Body of pancreas (tissue), 4 donors: ENCODE data around the gene POLA1. TPM values are rescaled to one million over a fixed set of nuclear protein-coding genes. Genes with fewer than 3 reads are reported as not detected.

Experiments used
- ATAC-seq: fragments of 150-250 bp; one replicate; pipeline ENCODE4 v1.9.1; 2016
- DNase-seq, 4 donors: peaks; one replicate each; pipeline ENCODE4 v3.0.0-alpha.2; 2019
- H3K27ac ChIP-seq, 4 donors: fragments of 200-600 bp; sonication (generic); 1 replicate in 3 of 4; 2 replicates in 1 of 4; pipeline versions ENCODE4 v1.5.1 to v1.6.1; 2016 to 2019; ENCODE audit warnings: mild to moderate bottlenecking in 1 of 4, mixed read lengths in 1 of 4, moderate library complexity in 1 of 4
- H3K27me3 ChIP-seq, 2 donors: fragments of 200-600 bp; sonication (generic); one replicate each; pipeline ENCODE4 v1.6.0; 2016; ENCODE audit warnings: mild to moderate bottlenecking in 1 of 2
- H3K36me3 ChIP-seq, 2 donors: fragments of 200-600 bp; sonication (generic); replicated peaks in 1 of 2; 2 replicates each; pipeline ENCODE4 v1.5.1; 2016; ENCODE audit warnings: low read depth in 2 of 2; ENCODE audit not compliant: insufficient read depth in 1 of 2
- H3K4me1 ChIP-seq: fragments of 200-600 bp; sonication (generic); one replicate; pipeline ENCODE4 v1.6.0; 2016
- H3K4me3 ChIP-seq, 2 donors: fragments of 200-600 bp; sonication (generic); 1 replicate in 1 of 2; 2 replicates in 1 of 2; pipeline ENCODE4 v1.5.1; 2016 to 2019
- H3K9me3 ChIP-seq, 3 donors: fragments of 200-600 bp; sonication (generic); 1 replicate in 2 of 3; 2 replicates in 1 of 3; pipeline ENCODE4 v1.5.1; 2016
- POLR2A ChIP-seq, 3 donors: fragments of 450-650 bp; IDR thresholded peaks; one replicate each; pipeline ENCODE4 v1.6.1; 2016; ENCODE audit warnings: antibody characterized with exemption in 3 of 3, mild to moderate bottlenecking in 2 of 3
- WGBS, 2 donors: methylation state at CpG; one replicate each; pipeline ENCODE4 v1.1.5; 2017; 5-methylcytosine and 5-hydroxymethylcytosine counted together
- intact Hi-C: fragments of 100-400 bp; cut with DNase I; formaldehyde crosslinking; loops from one replicate; pipeline ENCODE4 v1.15.1; 2023
- total RNA-seq, 2 donors: library from RNA; depleted of rRNA; stranded (reverse); fragments of >200 nt; gene quantifications; one replicate each; pipeline ENCODE4 v1.1.0, GENCODE V29; 2016
- TF ChIP-seq, protein P1 (sequence below), 7 experiments: fragments of 450-650 bp in 4 of 7; fragments of 200-600 bp in 3 of 7; sonication (generic) in 3 of 7; IDR thresholded peaks; one replicate each; pipeline ENCODE4 v1.5.1; 2016 to 2019; ENCODE audit warnings: antibody characterized with exemption in 7 of 7

The POLA1 gene
- total RNA-seq, 2 donors from 2014 or later, result 5.7 to 9.9 TPM

- no peak for DNase-seq
- ATAC-seq, result no peak
- WGBS, 2 donors, result 92 to 95% methylated on average over 6 of the region's 6 CpGs
- Histone ChIP-seq H3K36me3 (no peaks in the 10 kb centered on the region), H3K4me1 (no peaks in the 10 kb centered on the region), H3K4me3 (no peak overlapping the region), H3K27me3 (no peaks in the 10 kb centered on the region), H3K9me3 (no peaks in the 10 kb centered on the region), H3K27ac (no peak overlapping the region)
- intact Hi-C loops, result no loop called here
- TF ChIP-seq, protein P1, sequence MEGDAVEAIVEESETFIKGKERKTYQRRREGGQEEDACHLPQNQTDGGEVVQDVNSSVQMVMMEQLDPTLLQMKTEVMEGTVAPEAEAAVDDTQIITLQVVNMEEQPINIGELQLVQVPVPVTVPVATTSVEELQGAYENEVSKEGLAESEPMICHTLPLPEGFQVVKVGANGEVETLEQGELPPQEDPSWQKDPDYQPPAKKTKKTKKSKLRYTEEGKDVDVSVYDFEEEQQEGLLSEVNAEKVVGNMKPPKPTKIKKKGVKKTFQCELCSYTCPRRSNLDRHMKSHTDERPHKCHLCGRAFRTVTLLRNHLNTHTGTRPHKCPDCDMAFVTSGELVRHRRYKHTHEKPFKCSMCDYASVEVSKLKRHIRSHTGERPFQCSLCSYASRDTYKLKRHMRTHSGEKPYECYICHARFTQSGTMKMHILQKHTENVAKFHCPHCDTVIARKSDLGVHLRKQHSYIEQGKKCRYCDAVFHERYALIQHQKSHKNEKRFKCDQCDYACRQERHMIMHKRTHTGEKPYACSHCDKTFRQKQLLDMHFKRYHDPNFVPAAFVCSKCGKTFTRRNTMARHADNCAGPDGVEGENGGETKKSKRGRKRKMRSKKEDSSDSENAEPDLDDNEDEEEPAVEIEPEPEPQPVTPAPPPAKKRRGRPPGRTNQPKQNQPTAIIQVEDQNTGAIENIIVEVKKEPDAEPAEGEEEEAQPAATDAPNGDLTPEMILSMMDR (IDR thresholded peaks at IDR 0.05), result no peak
- no peak for TF ChIP-seq POLR2A (IDR thresholded peaks at IDR 0.05)
These were observed 234.4 kb downstream of the POLA1 start for GRCh38 chrX:24928114-24928513.

- ATAC-seq (no peak), DNase-seq (no peak)
- TF ChIP-seq, protein P1 (IDR thresholded peaks at IDR 0.05), result no peak
- no peak for TF ChIP-seq POLR2A (IDR thresholded peaks at IDR 0.05)
- Histone ChIP-seq H3K27me3 (no peaks in the 10 kb centered on the region), H3K9me3 (no peaks in the 10 kb centered on the region), H3K36me3 (no peaks in the 10 kb centered on the region), H3K4me3 (no peak overlapping the region), H3K4me1 (no peaks in the 10 kb centered on the region), H3K27ac (no peak overlapping the region)
- intact Hi-C loops, result no loop called here
These were observed 240.6 kb downstream of the POLA1 start for GRCh38 chrX:24934279-24934678.

- Histone ChIP-seq H3K4me1 (no peaks in the 10 kb centered on the region), H3K4me3 (no peak overlapping the region), H3K9me3 (no peaks in the 10 kb centered on the region), H3K27ac (no peak overlapping the region), H3K27me3 (no peaks in the 10 kb centered on the region), H3K36me3 (no peaks in the 10 kb centered on the region)
- TF ChIP-seq, protein P1 (IDR thresholded peaks at IDR 0.05), result no peak
- no peak for TF ChIP-seq POLR2A (IDR thresholded peaks at IDR 0.05)
- 83 to 85% methylated on average over 4 of the region's 4 CpGs for WGBS, 2 donors
- no peak for ATAC-seq
- no peak for DNase-seq
- intact Hi-C loops, result no loop called here
These were observed 251.3 kb downstream of the POLA1 start for GRCh38 chrX:24945009-24945408.

GRCh38 chrX:24946369-24946768 lies 252.7 kb downstream of the POLA1 start:
- Histone ChIP-seq H3K4me1 (no peaks in the 10 kb centered on the region), H3K4me3 (no peak overlapping the region), H3K36me3 (no peaks in the 10 kb centered on the region), H3K27ac (no peak overlapping the region), H3K9me3 (no peaks in the 10 kb centered on the region), H3K27me3 (no peaks in the 10 kb centered on the region)
- ATAC-seq, result no peak
- TF ChIP-seq, protein P1 (IDR thresholded peaks at IDR 0.05), result no peak
- TF ChIP-seq POLR2A (IDR thresholded peaks at IDR 0.05), result no peak
- no peak for DNase-seq
- intact Hi-C loops, result no loop called here

- Histone ChIP-seq H3K9me3 (no peaks in the 10 kb centered on the region), H3K4me1 (no peaks in the 10 kb centered on the region), H3K4me3 (no peak overlapping the region), H3K27me3 (no peaks in the 10 kb centered on the region), H3K36me3 (no peaks in the 10 kb centered on the region), H3K27ac (no peak overlapping the region)
- ATAC-seq (no peak), DNase-seq (no peak)
- WGBS, 2 donors, result 93 to 100% methylated on average over 2 of the region's 2 CpGs
- TF ChIP-seq, protein P1 (IDR thresholded peaks at IDR 0.05), result no peak
- no peak for TF ChIP-seq POLR2A (IDR thresholded peaks at IDR 0.05)
- intact Hi-C loops, result no loop called here
These were observed 261.0 kb downstream of the POLA1 start for GRCh38 chrX:24954732-24955131.
